Thoracic aorta endothelial cell (primary cell): ENCODE data around the gene MBD4. TPM values are rescaled to one million over a fixed set of nuclear protein-coding genes. Genes with fewer than 3 reads are reported as not detected.

Experiments
- small RNA-seq: library from RNA; depleted of rRNA; stranded (forward); fragments of <200 nt; gene quantifications from one replicate; pipeline ENCODE3, GENCODE V24; 2012
- total RNA-seq: library from RNA; depleted of rRNA; stranded (reverse); fragments of >200 nt; gene quantifications from 2 replicates; pipeline ENCODE4 v1.2.3, GENCODE V29; 2012

MBD4 gene
- 26.9 and 35.6 TPM in 2 replicates for total RNA-seq

DNA sequence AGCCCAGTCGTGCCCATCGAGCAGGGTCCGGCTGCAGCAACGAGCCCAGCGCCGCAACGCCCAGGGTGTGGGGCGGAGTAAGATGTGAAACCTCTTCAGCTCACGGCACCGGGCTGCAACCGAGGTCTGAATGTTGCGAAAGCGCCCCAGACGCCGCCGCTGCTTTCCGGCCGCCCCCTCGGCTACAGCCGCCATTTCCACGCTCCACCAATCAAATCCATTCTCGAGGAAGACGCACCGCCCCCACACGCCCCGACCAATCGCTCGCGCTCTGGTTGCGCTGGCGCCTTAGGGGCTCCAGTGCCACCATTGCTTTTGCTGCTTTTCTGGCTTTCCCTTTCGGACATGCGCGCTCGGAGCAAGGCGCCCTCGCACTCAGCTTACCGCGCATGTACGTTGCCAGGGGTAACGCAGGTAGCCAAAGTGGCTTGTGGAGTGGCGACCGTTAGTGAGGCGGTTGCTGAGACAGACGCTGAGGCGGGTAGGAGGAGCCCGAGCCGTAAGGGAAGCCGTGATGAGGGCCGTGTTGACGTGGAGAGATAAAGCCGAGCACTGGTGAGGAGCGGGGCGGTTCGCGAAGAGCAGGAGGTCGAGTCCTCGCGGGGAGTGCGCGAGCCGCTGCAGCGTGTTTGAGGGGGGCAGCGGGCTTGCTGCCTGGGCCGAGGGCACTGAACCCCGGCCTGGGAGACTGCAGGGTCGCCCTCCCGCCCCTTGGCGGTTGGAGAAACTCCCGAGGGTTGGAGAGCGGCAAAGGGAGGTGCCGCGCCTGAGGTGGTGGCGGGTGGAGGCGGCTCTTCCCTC, at the start of gene MBD4, which contains the start of gene IFT122:
TSS of gene MBD4 (minus strand) at position 132 of the 801 bp plus-strand sequence. CDS start at position 17, 115 bp downstream.
TSS of gene IFT122 (plus strand) at position 408 of the 801 bp plus-strand sequence. CDS start at position 515, 107 bp downstream.

DNA sequence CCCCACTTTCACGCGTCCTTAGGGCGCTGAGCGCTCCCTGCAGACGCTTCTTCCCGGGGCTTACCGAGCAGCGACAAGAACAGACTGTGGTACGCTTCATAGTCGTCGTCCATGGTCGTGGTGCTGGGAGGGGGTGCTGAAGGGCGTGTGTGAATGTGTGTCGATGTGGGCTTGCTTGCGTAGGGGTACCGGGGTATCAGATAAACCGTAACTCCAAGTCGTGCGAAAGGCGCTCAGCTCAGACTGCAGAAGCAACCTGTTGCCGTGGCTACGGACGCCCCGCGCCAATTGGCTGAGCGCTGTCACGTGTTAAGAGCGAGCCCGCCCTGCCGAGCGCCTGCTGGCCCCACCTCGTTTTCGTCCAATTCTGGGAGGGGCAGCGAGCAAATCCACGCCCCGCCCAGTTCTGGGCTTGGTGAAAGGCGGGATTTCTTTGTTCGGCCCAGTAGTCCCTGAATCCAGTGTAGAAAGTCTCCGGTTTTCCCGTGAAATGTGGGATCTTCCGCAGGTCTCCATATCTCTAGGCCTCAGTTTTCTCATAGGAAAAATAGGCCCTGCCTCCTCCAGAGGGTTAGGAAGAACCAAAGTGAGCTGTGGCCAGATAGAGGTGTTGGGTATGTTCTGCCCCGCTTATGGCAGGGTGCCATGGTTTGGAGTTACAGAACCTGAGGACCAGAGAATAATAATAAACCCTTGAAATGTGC, 11.2 kb downstream of the MBD4 start, which contains the start of gene EFCAB12:
TSS of gene EFCAB12 (minus strand) at position 261 of the 704 bp plus-strand sequence. CDS start at position 113, 148 bp downstream.

Small RNA genes lying within 50 kb of the gene (small RNA-seq; reads per million reads assigned to genes)
- 0.91 reads per million, percentile 15 among the genes with 10 or more reads in this experiment for gene SNORA7B

Other genes starting within 250 kb of the MBD4 start
- 203 and 275 TPM in 2 replicates for gene COPG1, start 190.3 kb downstream of the MBD4 start, total RNA-seq
- gene HMCES, start 161.1 kb downstream of the MBD4 start, total RNA-seq: 17.4 and 26.3 TPM in 2 replicates
- under 0.01 and 0.07 TPM in 2 replicates for gene EFCAB12, start 11.3 kb downstream of the MBD4 start, total RNA-seq
- 18.0 and 19.0 TPM in 2 replicates for gene IFT122, start 276 bp upstream of the MBD4 start, total RNA-seq
- not detected in 2 replicates for gene RHO, start 88.7 kb upstream of the MBD4 start, total RNA-seq
- not detected in 2 replicates for gene H1-8, start 103.2 kb upstream of the MBD4 start, total RNA-seq
- gene PLXND1, start 166.7 kb upstream of the MBD4 start, total RNA-seq: 362 and 374 TPM in 2 replicates